H54 (cell line): ENCODE results near the gene TENM3.
"Not testable (repeated sequence)": the region's sequence is repeated elsewhere in the genome, so short reads cannot be mapped to it uniquely, and the experiment has no call there.

ENCODE experiments used
- DNase-seq: peaks from one replicate; pipeline ENCODE4 v3.0.0; 2011; ENCODE audit warnings: low spot score, mixed read lengths; ENCODE audit not compliant: insufficient read length
- FAIRE-seq: peaks from 3 replicates; lab custom pipeline; 2011; peaks lifted over from hg19 to GRCh38; lab: Jason Lieb, UNC
- POLR2A ChIP-seq: IDR thresholded peaks from 2 replicates; pipeline ENCODE4 v1.6.1; 2011; ENCODE audit warnings: low read depth, mild to moderate bottlenecking, low read length

Gene TENM3

GRCh38 chr4:182243204-182243603 is at the start of gene TENM3:
TENM3 (plus strand) TSS chr4:182243402; CDS start chr4:182324021, 80,619 bp downstream.
- not testable (repeated sequence) for FAIRE-seq, DNase-seq

GRCh38 chr4:182194091-182194824 is 48.9 kb upstream of the TENM3 start:
- FAIRE-seq (no peak), DNase-seq (no peak)
- no peak for TF ChIP-seq POLR2A

GRCh38 chr4:182197611-182198010 is 45.6 kb upstream of the TENM3 start:
- FAIRE-seq = no peak
- no peak for DNase-seq
- TF ChIP-seq POLR2A = no peak

DNA sequence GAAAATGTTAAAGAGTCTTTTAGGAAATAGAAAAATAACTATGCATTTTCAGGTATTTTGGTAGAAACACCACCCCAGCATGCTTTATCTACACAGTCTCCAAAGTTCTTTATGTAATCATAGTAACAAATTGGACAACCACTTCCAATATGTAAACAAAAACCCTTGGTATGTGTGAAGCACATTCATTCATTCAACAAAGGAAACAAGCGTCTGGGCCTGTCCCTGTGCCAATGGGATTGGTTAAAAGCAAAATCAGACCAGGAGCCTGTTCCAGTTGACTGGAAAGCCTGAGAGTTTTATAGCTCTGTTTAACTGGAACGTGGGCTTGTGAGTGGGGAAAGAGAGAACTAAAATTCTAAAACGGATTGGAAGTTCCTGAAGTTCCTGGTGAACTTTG is 41.3 kb upstream of the TENM3 start:
- DNase-seq (no peak), FAIRE-seq (no peak)
- TF ChIP-seq POLR2A = no peak

DNA sequence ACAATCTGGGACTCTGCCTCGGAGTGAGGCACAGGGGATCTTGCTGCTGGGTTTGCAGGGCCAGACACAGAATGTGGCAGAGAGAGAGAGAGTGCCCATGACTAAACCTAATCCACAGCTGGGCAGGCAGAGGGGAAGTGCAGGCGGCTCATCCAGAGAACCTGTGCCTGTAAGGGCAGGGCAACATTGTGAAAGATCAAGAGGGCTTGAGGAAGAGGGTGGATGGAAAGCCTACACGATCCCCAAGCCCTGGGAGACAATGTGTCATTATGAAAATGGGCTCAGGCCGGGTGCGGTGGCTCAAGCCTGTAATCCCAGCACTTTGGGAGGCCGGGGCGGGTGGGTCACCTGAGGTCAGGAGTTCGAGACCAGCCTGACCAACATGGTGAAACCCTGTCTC is 40.6 kb upstream of the TENM3 start:
- no peak for DNase-seq
- no peak for FAIRE-seq
- no peak for TF ChIP-seq POLR2A

DNA sequence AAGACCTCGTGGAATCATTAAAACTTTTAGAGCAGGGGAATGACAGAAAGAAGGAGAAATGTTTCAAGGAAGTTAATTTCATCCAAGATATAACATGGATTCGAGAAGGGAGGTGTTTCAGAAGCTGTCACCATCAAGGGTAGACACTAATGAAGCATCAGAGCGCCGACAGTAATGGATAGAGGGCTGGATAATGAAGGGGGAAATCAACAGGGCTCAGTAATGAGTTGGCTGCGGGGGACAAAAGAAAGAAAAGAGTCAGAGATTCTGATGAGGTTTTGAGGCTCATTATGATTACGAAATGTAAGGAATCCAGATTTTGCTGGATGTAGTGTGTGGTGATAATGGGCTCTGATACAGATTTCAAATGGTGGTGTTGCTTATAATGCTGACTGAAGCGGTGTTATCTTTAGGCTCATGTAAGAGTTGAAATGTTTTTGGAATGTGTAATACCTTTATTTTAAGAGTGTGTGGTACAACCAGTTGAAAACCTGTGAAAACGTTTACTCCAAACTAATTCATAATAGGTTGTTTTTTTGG is 39.3 kb upstream of the TENM3 start:
- FAIRE-seq (no peak), DNase-seq (no peak)
- no peak for TF ChIP-seq POLR2A

- no peak for TF ChIP-seq POLR2A
- DNase-seq = no peak
- FAIRE-seq = no peak
These were observed 37.9 kb upstream of the TENM3 start for GRCh38 chr4:182205306-182205705.

DNA sequence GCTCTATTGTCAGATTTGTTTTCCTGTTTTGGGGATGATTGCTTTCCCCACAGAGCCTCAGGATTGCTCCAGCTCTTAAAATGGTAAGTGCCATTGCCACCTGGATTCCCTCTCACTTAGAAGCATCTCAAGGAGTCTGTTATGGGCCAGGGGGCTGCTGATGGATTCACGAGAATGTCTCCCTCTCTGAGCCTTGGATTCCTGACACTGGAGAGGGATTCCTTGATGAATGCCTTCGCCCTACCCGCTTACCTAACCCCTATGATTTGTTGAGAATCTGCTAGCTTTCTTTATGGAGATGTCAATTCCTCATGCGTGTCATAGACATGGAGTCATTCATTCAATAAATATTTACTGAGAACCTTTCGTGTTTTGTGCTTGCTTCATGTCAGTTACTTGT is 36.9 kb upstream of the TENM3 start:
- DNase-seq (no peak), FAIRE-seq (no peak)
- no peak for TF ChIP-seq POLR2A

- FAIRE-seq (no peak), DNase-seq (no peak)
- TF ChIP-seq POLR2A = no peak
These were observed 36.3 kb upstream of the TENM3 start for GRCh38 chr4:182206916-182207315.

DNA sequence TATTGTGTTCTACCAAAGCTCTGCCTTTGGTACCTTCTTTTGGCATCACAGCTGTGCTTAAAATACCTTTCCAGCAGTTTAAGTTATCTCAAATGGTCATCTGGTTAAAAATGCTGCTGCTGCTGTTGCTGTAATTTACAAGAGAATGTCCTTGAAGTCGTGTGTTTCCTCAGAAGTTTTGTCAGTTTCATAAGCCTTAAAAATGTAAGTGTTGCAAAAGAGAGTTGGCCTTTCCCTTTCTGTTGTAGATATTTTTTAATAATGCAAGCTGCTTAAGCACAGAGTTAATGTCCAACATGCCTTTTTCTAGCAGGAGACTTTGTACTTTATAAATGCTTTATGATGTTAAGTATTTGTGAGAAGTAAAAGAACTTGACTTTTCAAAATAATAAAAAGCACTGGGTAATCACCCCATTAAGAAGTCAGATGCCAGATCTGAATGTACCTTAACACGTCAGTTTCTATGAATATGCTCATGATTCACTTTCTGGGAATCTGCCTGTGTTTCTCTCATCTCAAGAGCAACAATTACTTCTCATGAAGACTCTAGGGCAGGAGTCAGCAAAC is 35.3 kb upstream of the TENM3 start:
- FAIRE-seq (no peak), DNase-seq (peak; percentile 17)
- TF ChIP-seq POLR2A = no peak

DNA sequence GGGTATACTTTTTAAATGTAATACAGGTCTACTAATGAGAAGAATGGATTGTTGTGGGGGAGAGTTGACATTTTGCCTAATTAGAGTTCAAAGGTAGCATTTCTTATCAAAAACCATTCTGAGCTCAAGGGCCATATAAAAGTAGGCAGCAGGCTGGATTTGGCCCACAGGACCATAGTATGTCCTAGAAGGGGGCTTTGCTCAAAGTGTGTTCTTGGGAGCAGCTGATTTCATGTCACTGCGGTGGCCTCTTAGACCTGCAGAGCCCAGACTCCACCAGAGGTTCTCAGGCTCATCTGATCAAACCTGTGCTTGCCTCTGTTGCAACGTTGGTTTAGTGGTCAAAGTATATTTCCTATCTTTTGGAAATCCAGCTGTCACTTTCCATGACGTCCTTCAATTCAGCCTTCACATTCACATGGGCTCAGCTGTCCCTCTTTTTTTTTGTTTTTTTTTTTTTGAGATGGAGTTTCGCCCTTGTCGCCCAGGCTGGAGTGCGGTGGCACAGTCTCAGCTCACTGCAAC is 34.6 kb upstream of the TENM3 start:
- FAIRE-seq (no peak), DNase-seq (no peak)

DNA sequence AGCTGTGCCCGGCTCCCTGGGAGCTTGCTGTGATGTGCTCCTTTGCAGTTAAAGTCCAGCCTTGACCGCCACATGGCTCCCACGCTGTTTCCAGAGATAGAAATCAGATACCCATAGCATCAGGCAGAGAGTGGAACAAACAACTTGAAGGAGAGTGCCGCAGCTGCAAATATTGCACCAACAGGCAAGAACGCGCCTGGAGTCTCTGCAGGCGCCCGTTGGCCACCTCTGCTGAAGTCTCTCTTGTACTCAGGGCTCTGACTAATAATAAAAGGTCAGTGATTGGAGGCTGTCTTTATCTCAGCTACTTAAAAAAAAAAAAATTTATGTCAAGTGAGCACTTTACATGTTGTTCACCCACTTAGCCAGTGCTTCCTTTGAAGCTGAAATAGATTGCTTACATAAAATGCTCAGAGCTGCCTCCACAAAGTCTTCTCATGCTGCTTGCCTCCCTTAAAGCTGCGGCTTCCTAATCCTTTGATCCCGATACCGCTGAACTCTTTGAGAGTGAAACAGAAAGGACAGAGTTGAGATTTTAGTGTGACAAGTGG is 30.9 kb upstream of the TENM3 start:
- FAIRE-seq (no peak), DNase-seq (no peak)
- TF ChIP-seq POLR2A = no peak

More for the DNA sequence above, 34.6 kb upstream of the TENM3 start:
- TF ChIP-seq POLR2A = no peak

DNA sequence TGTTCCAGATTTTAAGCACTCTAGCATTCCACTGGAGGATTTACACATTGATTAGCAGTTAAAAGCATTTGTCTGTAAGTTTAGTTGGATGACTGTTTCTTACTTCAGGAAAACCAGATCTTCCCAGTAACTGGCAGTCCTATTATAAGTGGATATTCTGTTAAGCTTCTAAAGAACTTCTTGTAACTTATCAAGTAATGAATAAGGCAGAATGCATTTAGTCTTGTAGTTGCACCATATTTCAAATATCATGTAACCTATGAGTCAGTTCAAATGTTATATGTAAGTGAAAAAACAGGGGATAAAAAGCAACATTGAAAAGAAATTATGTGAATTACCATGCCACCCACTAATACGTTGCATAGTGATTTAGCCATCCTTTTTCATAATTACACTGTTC is 30.2 kb upstream of the TENM3 start:
- FAIRE-seq (no peak), DNase-seq (no peak)
- TF ChIP-seq POLR2A = no peak

GRCh38 chr4:182215148-182215547 is 28.1 kb upstream of the TENM3 start:
- TF ChIP-seq POLR2A = no peak
- FAIRE-seq (no peak), DNase-seq (no peak)

DNA sequence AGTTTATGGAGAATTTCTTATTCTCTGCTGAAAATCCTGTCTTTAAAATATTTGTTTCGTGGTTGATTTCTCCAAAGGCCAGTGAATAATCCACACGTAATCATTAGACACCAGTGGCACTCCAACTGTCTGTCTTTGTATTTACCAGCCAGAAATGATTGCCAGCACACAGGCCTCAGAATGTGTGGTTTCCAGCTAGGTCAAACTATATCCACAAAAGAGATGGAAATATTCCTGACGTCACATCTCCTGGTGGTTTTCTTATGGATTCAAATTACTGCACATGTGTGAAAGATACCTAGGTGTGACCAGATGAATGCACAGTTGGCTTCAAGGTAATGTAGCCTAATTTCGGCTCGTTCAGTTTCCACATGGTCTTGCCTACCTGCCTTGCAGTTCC is 27.2 kb upstream of the TENM3 start:
- DNase-seq (no peak), FAIRE-seq (no peak)
- no peak for TF ChIP-seq POLR2A
